K562 (cell line): ENCODE measurements around the gene NINJ1. TPM values are rescaled to one million over a fixed set of nuclear protein-coding genes. Genes with fewer than 3 reads are reported as not detected.

Experiments
- ATAC-seq: fragments of 200-7000 bp; cut with Tn5 transposase; 3 replicates; pipeline ENCODE4 v1.9.1; 2020; ENCODE audit warnings: moderate library complexity
- BruUV-seq: library from RNA; stranded (reverse); fragments of 400-500 nt; replicated peaks from 2 replicates; lab custom pipeline; 2021; lab: Mats Ljungman, UMichigan
- CTCF ChIA-PET: fragments of 300-600 bp; formaldehyde crosslinking; extraction: SDS; loops from one replicate; lab custom pipeline; 2021; ENCODE audit warnings: low intra/inter-chr PET ratio; lab: Yijun Ruan, JAX
- POLR2A ChIA-PET: fragments of 300-600, 350-650 bp; sonication (Branson Sonifier 250); formaldehyde crosslinking; extraction: SDS; loops from one replicate; lab custom pipeline; 2021; ENCODE audit warnings: antibody characterized with exemption, inconsistent platforms; lab: Yijun Ruan, JAX
- DNase-seq, 4 experiments: peaks; one replicate each; pipeline versions ENCODE4 v3.0.0 to v3.0.0-alpha.2; 2011 to 2018; ENCODE audit warnings: low spot score in 3 of 4, mixed read lengths in 3 of 4; ENCODE audit errors: extremely low read depth in 1 of 4
- FAIRE-seq: peaks from 2 replicates; lab custom pipeline; 2011; peaks lifted over from hg19 to GRCh38; lab: Jason Lieb, UNC
- H2AFZ ChIP-seq: 2 replicates; pipeline ENCODE4 v1.6.0; 2011; ENCODE audit warnings: low read depth, low read length, control low read depth, inconsistent platforms
- H3K27ac ChIP-seq: fragments of 200-600 bp; 3 replicates; pipeline ENCODE4 v1.8.0; 2011; ENCODE audit warnings: low read depth, mild to moderate bottlenecking, control low read depth, inconsistent platforms, low read length, moderate library complexity, mixed read lengths; ENCODE audit errors: extremely low read depth
- H3K27me3 ChIP-seq, 2 experiments: fragments of 300-600 bp in 1 of 2; 2 replicates in 1 of 2; 3 replicates in 1 of 2; pipeline versions ENCODE4 v1.6.0 to v1.8.0; 2011; ENCODE audit warnings: inconsistent platforms in 2 of 2, low read length in 2 of 2, mild to moderate bottlenecking in 1 of 2, mixed read lengths in 1 of 2, moderate library complexity in 1 of 2; ENCODE audit not compliant: control insufficient read depth in 2 of 2, insufficient read depth in 2 of 2
- H3K36me3 ChIP-seq: fragments of 300-600 bp; 3 replicates; pipeline ENCODE4 v1.8.0; 2011; ENCODE audit warnings: mild to moderate bottlenecking, low read length, inconsistent platforms; ENCODE audit not compliant: control insufficient read depth, insufficient read depth
- H3K4me1 ChIP-seq, 2 experiments: fragments of 200-600 bp in 1 of 2; replicated peaks in 1 of 2; 2 replicates in 1 of 2; 3 replicates in 1 of 2; pipeline versions ENCODE4 v1.5.1 to v1.8.0; 2011; ENCODE audit warnings: inconsistent platforms in 2 of 2, low read length in 2 of 2, mild to moderate bottlenecking in 1 of 2, mixed read lengths in 1 of 2, moderate library complexity in 1 of 2; ENCODE audit not compliant: control insufficient read depth in 2 of 2, insufficient read depth in 2 of 2
- H3K4me2 ChIP-seq: 2 replicates; pipeline ENCODE4 v1.6.1; 2011; ENCODE audit warnings: low read length, control low read depth, inconsistent platforms, mixed read lengths; ENCODE audit not compliant: insufficient read depth
- H3K4me3 ChIP-seq: fragments of 200-600 bp; sonication (generic), shearing (Covaris generic); 2 replicates; pipeline ENCODE4 v1.5.1; 2016; ENCODE audit warnings: control low read depth, inconsistent platforms
- H3K79me2 ChIP-seq: fragments of 200-600 bp; 3 replicates; pipeline ENCODE4 v1.8.0; 2011; ENCODE audit warnings: low read length, inconsistent platforms; ENCODE audit not compliant: control insufficient read depth, insufficient read depth
- H3K9ac ChIP-seq, 2 experiments: 2 replicates each; pipeline versions ENCODE4 v1.6.0 to v1.6.1; 2011; ENCODE audit warnings: low read depth in 2 of 2, low read length in 2 of 2, control low read depth in 1 of 2, inconsistent platforms in 1 of 2, mild to moderate bottlenecking in 1 of 2, mixed read lengths in 1 of 2; ENCODE audit not compliant: insufficient read depth in 1 of 2
- H3K9me1 ChIP-seq: one replicate; pipeline ENCODE4 v1.6.0; 2011; ENCODE audit warnings: inconsistent platforms, mild to moderate bottlenecking, low read length, moderate library complexity; ENCODE audit not compliant: control insufficient read depth, insufficient read depth
- H3K9me3 ChIP-seq: replicated peaks from 2 replicates; pipeline ENCODE4 v1.5.1; 2011; ENCODE audit warnings: low read depth, low read length, inconsistent platforms; ENCODE audit not compliant: control insufficient read depth, insufficient read depth
- H4K20me1 ChIP-seq: replicated peaks from 2 replicates; pipeline ENCODE4 v1.6.1; 2011; ENCODE audit warnings: low read length, inconsistent platforms, mixed read lengths; ENCODE audit not compliant: control insufficient read depth, insufficient read depth
- ARHGAP35 ChIP-seq: fragments of 450-650 bp; IDR thresholded peaks from 2 replicates; pipeline ENCODE4 v1.6.1; 2018; ENCODE audit not compliant: partially characterized antibody
- ATF1 ChIP-seq, 2 experiments: fragments of 450-650 bp in 1 of 2; IDR thresholded peaks; 2 replicates each; pipeline ENCODE4 v1.6.1; 2016; ENCODE audit warnings: missing compliant biosample characterization in 1 of 2, missing genetic modification characterization in 1 of 2
- ATF2 ChIP-seq: sonication (generic); formaldehyde crosslinking; IDR thresholded peaks from 2 replicates; pipeline ENCODE4 v1.8.1; 2022; ENCODE audit warnings: missing genetic modification reagents
- ETV5 ChIP-seq: sonication (generic); formaldehyde crosslinking; IDR thresholded peaks from 2 replicates; pipeline ENCODE4 v1.4.0; 2020; ENCODE audit warnings: low read depth, mild to moderate bottlenecking, missing genetic modification reagents
- GABPB2 ChIP-seq: fragments of 250-450 bp; sonication (Bioruptor Pico); conservative IDR thresholded peaks from 2 replicates; pipeline ENCODE4 v1.5.1; 2021; ENCODE audit warnings: mild to moderate bottlenecking
- NCOA6 ChIP-seq: fragments of 450-650 bp; IDR thresholded peaks from 2 replicates; pipeline ENCODE4 v1.6.1; 2017; ENCODE audit warnings: mild to moderate bottlenecking
- PHTF2 ChIP-seq: fragments of 250-450 bp; sonication (Bioruptor Pico); IDR thresholded peaks from 2 replicates; pipeline ENCODE4 v1.5.0; 2021; ENCODE audit warnings: mild to moderate bottlenecking
- RFX5 ChIP-seq: IDR thresholded peaks from 2 replicates; pipeline ENCODE4 v1.6.1; 2011; ENCODE audit warnings: low read depth, mild to moderate bottlenecking, improper control_type of control experiment, low read length
- TARDBP ChIP-seq: fragments of 450-650 bp; IDR thresholded peaks from 2 replicates; pipeline ENCODE4 v1.6.1; 2016
- ZNF134 ChIP-seq: fragments of 250-450 bp; sonication (Bioruptor Pico); conservative IDR thresholded peaks from 2 replicates; pipeline ENCODE4 v1.4.0; 2020
- WGBS: fragments of 100-300 bp; shearing (Covaris generic); methylation state at CpG from one replicate; pipeline ENCODE4 v1.1.6; 2016; ENCODE audit warnings: low coverage, mixed read lengths; ENCODE audit not compliant: insufficient coverage; ENCODE audit errors: missing lambda C conversion rate; 5-methylcytosine and 5-hydroxymethylcytosine counted together
- in situ Hi-C: fragments of 300-500 bp; cut with MboI; formaldehyde crosslinking; loops from 4 replicates; pipeline ENCODE4 v1.15.0; 2018; ENCODE audit warnings: inconsistent platforms, mixed read lengths
- intact Hi-C: fragments of 100-400 bp; cut with micrococcal nuclease; formaldehyde crosslinking; loops from 2 replicates; pipeline ENCODE4 v1.14.2; 2022
- polyA plus RNA-seq, 8 experiments: library from polyadenylated mRNA; depleted of rRNA in 4 of 8; stranded (reverse) in 5 of 8; unstranded in 3 of 8; fragments of >200 nt; fragmentation: Nextera tagmentation in 2 of 8; fragmentation: Illumina TruSeq in 1 of 8; extraction: Ambion mirVana in 2 of 8; extraction: Trizol in 1 of 8; gene quantifications; 2 replicates each; pipeline versions ENCODE4 v1.2.1 to v1.2.3, GENCODE V29; 2011 to 2014; ENCODE audit warnings: inconsistent platforms in 1 of 8, missing spikeins in 1 of 8
- total RNA-seq, 7 experiments: library from RNA; depleted of rRNA in 6 of 7; stranded (reverse); fragments of >200 nt in 6 of 7; fragmentation: Illumina TruSeq in 2 of 7; extraction: Trizol in 2 of 7; gene quantifications; 2 replicates each; pipeline versions ENCODE4 v1.2.1 to v1.2.3, GENCODE V29; 2011 to 2021; ENCODE audit warnings: low replicate concordance in 1 of 7
- TF ChIP-seq, protein P1 (sequence below): fragments of 450-650 bp; IDR thresholded peaks from 2 replicates; pipeline ENCODE4 v1.6.1; 2014; ENCODE audit warnings: low read depth, mild to moderate bottlenecking, moderate library complexity, borderline replicate concordance
- TF ChIP-seq, protein P2 (sequence below): fragments of 250-450 bp; sonication (Bioruptor Pico); IDR thresholded peaks from 2 replicates; pipeline ENCODE4 v1.5.0; 2020; ENCODE audit warnings: mild to moderate bottlenecking, borderline replicate concordance

NINJ1 gene
- total and polyA plus RNA-seq, 9 of the 15 experiments (the other 6 are each of a cell fraction or from before 2014, with no cell fraction given) = 0.13 to 8.4 (median 4.9) TPM

GRCh38 chr9:93111371-93112115, 22.5 kb downstream of the NINJ1 start (continued):
- TF ChIP-seq PHTF2 (CRISPR knock-in tag) (no peak), NCOA6 (no peak), RFX5 (no peak), GABPB2 (CRISPR knock-in tag) (no peak), ARHGAP35 (no peak)
- TF ChIP-seq, protein P1, sequence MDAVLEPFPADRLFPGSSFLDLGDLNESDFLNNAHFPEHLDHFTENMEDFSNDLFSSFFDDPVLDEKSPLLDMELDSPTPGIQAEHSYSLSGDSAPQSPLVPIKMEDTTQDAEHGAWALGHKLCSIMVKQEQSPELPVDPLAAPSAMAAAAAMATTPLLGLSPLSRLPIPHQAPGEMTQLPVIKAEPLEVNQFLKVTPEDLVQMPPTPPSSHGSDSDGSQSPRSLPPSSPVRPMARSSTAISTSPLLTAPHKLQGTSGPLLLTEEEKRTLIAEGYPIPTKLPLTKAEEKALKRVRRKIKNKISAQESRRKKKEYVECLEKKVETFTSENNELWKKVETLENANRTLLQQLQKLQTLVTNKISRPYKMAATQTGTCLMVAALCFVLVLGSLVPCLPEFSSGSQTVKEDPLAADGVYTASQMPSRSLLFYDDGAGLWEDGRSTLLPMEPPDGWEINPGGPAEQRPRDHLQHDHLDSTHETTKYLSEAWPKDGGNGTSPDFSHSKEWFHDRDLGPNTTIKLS = no peak
- TF ChIP-seq, protein P2, sequence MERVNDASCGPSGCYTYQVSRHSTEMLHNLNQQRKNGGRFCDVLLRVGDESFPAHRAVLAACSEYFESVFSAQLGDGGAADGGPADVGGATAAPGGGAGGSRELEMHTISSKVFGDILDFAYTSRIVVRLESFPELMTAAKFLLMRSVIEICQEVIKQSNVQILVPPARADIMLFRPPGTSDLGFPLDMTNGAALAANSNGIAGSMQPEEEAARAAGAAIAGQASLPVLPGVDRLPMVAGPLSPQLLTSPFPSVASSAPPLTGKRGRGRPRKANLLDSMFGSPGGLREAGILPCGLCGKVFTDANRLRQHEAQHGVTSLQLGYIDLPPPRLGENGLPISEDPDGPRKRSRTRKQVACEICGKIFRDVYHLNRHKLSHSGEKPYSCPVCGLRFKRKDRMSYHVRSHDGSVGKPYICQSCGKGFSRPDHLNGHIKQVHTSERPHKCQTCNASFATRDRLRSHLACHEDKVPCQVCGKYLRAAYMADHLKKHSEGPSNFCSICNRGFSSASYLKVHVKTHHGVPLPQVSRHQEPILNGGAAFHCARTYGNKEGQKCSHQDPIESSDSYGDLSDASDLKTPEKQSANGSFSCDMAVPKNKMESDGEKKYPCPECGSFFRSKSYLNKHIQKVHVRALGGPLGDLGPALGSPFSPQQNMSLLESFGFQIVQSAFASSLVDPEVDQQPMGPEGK = no peak

DNA sequence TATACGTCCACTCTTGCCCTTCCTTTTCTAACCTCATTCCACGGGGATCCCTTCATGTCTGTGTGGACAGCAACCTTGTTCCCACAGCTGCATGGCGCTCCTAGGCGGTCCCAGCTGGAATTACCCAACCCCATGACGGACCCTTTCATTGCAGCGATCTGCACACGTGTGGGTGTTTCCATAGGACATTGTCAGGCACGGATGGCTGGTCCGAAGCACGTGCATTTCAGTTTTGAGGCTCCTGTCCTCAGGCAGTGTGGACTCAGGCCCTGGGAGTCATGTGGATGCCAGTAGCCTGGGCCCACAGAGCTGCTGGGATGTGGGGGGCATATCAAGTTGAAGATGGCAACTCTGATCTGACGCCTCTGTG, 23.1 kb downstream of the NINJ1 start:
- no peak for ATAC-seq
- TF ChIP-seq TARDBP (no peak), ZNF134 (no peak), ETV5 (CRISPR knock-in tag) (no peak), ATF1 (CRISPR knock-in tag; IDR thresholded peaks at IDR 0.05) (no peak), ATF1 (tag; IDR thresholded peaks at IDR 0.05) (no peak), ATF2 (CRISPR knock-in tag) (no peak)

More for the DNA sequence above, 23.1 kb downstream of the NINJ1 start:
- Histone ChIP-seq H3K27ac (no peak overlapping the region), H3K36me3 (peaks cover 5% of the 10 kb centered on the region; the same call in 1 of the 3 replicates), H3K4me2 (no peak overlapping the region), H3K79me2 (no peaks in the 10 kb centered on the region), H3K9ac (peak overlapping the region in 1 of 2 experiments; percentile 46; a peak in 2 of 4 replicates), H3K9me3 (no peaks in the 10 kb centered on the region), H2AFZ (no peak overlapping the region), H3K9me1 (peaks cover 3% of the 10 kb centered on the region), H3K4me3 (no peak overlapping the region), H3K27me3 (no peaks in the 10 kb centered on the region), H3K4me1 (peaks cover 42 to 62% of the 10 kb centered on the region in 2 experiments), H4K20me1 (no peaks in the 10 kb centered on the region)
- ChIA-PET POLR2A (no interaction called here), CTCF (no interaction called here)
- DNase-seq (no peak), FAIRE-seq (no peak)
- intact Hi-C loops = no loop called here
- no TSS peak for BruUV-seq
- WGBS = 79% methylated on average over 11 of the region's 11 CpGs
- in situ Hi-C loops = no loop called here
